ENCODE results near the gene SYT8.

Gene SYT8

GRCh38 chr11:1819074-1819473 lies 15.7 kb upstream of the SYT8 start:
- no peak for DNase-seq

GRCh38 chr11:1820463-1821325 lies 14.1 kb upstream of the SYT8 start:
- no peak for DNase-seq

- no peak for DNase-seq
Observed at GRCh38 chr11:1821562-1821961, 13.2 kb upstream of the SYT8 start.

DNA sequence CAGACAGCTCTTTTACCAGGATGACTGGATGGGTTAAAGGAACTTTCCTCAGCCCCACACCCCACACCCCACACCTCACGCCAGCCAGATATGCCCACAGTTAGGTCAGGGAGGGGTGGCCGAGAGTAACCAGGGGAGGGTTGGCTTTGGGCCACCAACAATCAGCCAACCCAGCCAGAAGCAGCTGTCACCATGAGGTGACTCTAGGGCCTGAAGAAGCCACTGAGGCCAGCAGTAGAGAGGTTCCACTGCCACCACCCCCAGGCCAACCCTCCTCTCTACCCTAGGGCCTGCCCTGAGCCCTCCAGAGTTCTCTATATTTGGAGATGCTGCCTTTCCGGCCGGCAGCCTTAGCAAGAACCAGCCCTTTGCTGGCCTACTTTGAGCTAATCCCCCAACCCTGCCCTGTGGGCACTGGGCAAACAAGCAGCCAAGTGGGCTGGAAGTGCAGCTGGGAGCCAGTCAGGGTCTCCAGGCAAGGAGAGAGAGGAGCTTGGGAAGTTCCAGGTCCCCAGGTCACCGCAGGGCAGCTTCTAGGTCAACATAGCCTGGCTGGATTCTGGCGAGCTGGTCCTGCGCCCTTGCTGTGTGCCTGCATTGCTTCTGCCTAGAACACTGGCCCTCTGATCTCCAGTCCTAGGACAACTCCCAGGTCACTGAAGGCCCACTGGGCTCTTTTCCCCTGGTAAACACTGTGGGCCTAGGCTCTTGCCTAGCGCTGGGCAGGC lies 12.0 kb upstream of the SYT8 start:
- DNase-seq, result no peak

DNA sequence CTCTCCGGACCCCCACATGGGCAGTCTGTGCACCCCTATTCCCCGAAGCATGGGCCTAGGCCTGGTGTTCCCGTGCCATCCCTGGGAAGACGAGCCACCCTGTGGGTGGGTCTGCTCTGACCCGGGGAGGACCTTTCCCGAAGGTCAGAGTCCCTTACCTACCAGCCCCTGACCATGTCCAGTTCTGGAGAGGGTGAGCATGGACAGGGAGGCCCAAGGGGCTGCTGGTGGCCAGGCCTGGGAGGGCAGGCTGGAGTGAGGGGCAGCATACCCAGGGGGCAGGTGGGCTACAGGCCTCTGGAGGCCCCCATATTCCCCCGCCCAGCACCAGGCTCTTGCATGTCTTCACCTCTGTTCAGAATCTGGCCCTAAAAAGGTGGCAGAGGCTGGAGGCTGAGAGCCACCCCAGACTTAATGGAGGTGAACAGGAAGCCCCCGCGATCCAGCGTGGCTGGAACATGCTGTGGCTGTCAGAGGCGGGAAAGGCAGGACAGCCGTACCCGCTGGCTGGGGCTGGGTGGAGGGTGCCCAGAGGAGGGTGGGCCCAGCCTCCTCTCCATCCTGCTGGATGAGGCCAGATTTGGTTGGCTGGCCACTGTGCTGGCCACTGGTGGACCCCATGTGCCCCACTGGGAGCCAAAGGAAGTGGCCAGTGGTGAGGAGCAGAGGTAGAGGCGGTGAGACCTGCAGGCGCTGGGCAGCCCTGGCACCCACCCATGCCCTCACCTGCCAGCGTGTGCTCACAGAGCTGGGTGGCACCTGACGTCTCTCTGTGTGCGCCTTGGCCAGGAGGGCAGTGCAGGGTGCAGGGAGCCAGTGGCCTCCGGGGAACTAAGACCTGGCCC lies 11.2 kb upstream of the SYT8 start:
- no peak for DNase-seq

- DNase-seq, result no peak
Observed at GRCh38 chr11:1824221-1825038, 10.4 kb upstream of the SYT8 start.

DNA sequence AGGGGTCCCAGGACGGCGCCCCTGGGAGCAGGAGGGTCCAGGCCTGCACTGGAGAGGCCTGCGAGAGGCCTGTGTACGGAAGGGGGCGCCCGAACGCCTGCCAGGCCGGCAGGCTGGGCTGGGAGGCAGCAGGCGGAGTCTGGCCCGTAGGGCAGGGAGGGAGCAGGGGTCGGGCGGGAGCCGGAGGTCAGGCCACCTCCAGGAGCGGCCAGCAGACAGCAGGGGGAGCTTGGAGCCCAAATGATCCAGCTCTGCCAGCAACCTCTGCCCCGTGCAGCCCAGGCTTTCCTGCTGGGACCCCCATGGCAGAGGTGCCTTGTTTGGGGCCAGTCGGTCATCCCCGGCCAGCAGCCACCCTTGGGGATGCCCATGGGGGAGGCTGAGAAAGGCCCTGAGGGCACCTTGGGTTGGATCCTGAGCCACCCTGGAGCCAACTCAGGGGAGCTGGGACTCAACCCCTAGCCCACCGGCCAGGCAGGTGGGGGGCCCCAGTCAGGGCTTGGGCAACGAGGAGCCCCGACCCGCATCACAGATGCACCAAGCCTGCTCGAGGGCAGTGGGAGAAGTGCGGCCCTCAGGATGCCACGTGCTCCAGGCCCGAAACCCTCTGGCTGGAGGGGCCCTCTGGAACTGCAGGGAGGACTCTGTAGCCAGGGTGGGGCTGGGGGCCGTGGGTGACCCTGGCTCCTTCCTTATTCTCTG lies 9.6 kb upstream of the SYT8 start:
- DNase-seq, result no peak

GRCh38 chr11:1825785-1826451 lies 8.9 kb upstream of the SYT8 start:
- no peak for DNase-seq

DNA sequence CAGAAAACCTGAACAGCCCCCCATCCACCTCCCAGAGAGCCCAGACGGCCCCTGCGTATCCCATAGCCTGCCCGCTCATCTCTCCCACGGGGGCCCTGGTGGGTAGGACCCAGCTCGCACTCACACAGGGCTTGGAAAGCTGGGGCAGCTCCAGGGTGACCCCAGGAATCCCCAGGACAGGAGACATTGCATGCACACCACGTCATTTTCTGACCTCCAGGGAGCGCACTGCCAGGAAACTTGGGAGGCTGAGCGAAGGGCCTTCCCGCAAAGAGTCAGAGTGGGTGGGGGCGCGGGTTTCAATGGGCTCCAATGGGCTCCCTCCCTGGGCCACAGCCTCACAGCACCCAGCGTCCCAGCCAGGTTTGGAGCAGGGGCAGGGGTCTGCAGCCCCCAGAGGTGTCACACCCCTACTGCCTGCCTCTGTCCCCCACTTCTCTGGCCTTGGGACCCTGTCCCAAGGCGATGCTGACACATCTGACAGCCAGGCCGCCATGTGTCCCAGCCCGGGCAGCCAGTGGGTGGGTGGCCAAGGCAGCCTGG lies 8.2 kb upstream of the SYT8 start:
- DNase-seq, result peak; percentile 3

DNA sequence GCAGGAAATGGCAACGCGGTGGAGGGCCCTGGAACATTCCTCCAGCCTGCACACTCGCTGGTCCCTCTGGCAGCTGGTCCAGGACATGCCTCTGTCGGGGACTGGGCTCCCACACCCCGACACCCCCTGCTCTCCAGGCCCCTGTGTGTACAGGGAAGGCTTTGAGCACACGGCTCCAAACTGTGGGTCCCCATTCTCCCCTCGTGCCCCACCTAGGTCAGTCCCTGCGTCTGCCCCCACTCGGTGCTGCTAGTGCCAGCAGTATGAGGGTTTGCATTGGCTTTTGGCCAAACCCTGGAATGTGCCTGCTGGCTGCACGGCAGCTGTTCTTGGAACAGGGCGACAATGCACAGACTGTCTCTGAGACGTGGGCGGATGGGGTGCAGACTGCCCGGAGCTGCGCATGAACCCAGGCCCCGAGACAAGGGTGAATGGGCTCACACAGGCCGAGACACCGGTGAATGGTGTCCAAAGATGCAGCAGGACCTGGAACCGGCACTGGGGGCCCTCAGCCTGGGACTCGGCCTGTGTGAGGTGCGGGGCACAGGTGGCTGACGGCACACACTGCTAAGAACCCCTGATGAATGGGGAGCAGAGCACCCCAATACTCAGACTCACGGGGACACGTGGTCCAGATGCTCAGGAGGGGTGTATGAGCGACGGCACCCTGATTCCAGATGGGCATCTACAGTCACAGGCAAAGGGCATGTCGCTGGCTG lies 7.5 kb upstream of the SYT8 start:
- DNase-seq, result peak; percentile 86

- no peak for DNase-seq
Observed at GRCh38 chr11:1827931-1828330, 6.9 kb upstream of the SYT8 start.

DNA sequence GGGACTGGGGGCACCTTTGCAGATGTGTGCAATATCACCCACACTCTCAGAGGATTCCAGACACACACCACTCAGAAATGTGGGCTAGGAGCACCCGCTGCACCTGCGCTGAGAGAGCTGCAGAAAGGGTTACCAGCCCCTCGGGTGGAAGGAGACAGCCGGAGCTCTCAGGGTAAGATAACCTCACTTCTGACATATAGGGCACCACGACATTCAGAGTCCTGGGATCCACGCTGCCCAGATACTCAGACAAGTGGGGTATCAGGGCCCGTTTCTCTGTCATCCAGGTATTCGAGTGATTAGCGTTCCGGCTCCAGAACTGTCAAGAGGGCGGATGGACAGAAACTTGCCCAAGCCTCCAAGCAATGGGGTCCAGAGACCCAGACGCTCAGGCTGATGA lies 6.2 kb upstream of the SYT8 start:
- DNase-seq, result no peak

DNA sequence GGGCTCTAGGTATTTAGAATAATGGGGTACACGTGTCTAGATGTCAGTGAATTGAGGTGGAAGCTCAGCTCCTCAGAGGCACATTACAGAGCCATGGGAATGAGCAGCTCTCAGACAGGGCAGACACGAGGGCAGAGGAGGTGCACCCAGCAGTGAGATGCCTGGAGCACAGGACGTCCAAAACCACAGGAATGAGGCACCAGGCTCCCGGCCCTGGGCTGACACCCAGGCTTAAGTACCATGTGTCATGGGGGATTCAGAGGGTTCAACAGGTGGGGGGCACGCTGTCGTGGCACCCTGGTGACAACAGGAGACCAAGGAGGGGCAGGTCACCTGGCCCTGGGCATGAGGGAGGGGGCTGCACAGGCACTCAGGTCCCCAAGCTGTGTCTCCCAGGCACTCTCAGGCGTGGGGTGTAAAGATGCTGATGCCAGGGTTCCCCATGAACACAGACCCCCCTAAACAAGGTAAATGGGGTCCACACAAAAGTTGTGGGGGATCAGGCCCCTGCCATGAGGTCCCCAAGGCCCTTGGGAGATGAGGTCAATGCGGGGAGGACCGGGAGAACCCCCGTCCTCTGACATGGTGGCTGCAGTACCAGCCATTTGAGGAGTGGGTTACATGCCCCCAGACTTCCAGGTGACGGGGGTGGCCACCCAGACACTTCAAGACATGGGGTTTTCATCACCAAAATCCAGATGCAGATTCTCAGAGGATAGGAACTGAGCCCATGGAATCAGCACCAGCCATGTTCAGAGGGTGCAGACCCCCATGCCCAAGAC lies 5.6 kb upstream of the SYT8 start:
- no peak for DNase-seq

GRCh38 chr11:1830004-1830321 lies 4.8 kb upstream of the SYT8 start:
- DNase-seq, result no peak

GRCh38 chr11:1830322-1831223 lies 4.2 kb upstream of the SYT8 start:
- peak; percentile 47 for DNase-seq

DNA sequence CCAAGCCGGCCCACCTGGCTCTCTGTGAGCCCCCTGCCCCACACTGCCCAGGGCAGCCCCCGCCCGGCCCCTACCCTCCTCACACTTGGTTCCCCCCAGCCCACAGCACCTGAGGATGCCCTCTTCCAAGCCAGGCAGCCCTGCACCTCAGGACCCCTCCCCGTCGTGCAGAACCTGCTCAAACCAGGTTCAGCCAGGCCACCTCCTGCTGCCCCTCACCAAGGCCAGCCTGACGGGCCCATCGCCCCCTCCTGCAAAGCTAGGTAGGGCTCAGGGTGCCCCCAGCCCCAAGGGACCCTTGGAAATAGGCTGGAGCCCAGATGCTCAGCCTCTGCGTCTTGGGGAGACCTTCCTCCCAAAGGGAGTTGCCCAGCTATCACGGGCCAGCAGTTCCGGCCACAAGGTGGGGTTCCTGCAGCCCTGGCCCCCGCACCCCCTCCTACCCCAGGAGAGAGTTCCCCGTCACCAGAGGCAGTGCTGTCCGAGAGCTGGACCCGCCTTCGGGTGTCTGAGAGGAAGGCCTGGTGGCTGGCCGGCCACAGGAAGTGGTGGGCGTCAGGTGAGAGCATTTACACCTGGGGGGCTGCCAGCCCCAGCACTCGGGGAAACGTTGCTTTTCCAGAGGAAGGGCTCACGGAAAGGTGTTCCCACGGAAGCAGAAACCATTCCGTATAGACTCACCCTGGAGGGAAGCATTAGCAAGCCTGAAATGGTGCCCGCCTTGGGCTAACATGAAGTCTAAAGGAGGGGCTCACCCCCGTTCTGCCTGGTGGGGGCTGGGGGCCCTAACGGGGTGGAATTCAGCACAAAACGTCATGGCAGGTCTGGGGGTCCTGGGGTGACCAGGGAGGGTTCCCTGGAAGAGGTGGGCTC lies 3.2 kb upstream of the SYT8 start:
- no peak for DNase-seq

GRCh38 chr11:1832211-1832919 lies 2.4 kb upstream of the SYT8 start:
- DNase-seq, result peak; percentile 32

Measured in NCI-H345 (cell line).